ENCODE data around the gene TMEM89.

DNA sequence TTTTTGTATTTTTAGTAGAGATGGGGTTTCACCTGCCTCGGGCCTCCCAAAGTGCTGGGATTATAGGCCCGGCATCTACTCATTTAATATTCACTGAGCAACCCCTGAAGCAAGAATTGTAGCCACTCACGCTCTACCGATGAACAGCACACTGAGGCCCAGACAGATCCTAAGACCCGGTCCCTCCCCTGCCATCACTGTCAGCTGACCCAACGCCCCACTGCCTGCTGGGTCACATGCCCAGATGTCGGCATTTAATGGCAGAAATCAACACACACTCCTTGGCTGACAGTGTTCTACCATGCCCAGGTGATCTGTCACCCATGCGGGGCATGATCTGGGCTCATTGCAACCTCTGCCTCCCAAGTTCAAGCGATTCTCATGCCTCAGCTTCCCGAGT, 3.2 kb upstream of the TMEM89 start:
- TF ChIP-seq, protein P1, sequence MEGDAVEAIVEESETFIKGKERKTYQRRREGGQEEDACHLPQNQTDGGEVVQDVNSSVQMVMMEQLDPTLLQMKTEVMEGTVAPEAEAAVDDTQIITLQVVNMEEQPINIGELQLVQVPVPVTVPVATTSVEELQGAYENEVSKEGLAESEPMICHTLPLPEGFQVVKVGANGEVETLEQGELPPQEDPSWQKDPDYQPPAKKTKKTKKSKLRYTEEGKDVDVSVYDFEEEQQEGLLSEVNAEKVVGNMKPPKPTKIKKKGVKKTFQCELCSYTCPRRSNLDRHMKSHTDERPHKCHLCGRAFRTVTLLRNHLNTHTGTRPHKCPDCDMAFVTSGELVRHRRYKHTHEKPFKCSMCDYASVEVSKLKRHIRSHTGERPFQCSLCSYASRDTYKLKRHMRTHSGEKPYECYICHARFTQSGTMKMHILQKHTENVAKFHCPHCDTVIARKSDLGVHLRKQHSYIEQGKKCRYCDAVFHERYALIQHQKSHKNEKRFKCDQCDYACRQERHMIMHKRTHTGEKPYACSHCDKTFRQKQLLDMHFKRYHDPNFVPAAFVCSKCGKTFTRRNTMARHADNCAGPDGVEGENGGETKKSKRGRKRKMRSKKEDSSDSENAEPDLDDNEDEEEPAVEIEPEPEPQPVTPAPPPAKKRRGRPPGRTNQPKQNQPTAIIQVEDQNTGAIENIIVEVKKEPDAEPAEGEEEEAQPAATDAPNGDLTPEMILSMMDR (IDR thresholded peaks at IDR 0.05) = no peak
- no peak for TF ChIP-seq REST (IDR thresholded peaks at IDR 0.05; ENCODE audit: insufficient read depth in 1 of 2, low read depth in 2 of 2, low read length in 1 of 2)
- no peak for TF ChIP-seq TCF7L2 (IDR thresholded peaks at IDR 0.05; ENCODE audit: low read depth, low read length)
- TF ChIP-seq POLR2AphosphoS5 (IDR thresholded peaks at IDR 0.05; ENCODE audit: low read depth, low read length) = no peak

All from Panc1 (cell line).